ENCODE results near the gene MAPK11. TPM values are rescaled to one million over a fixed set of nuclear protein-coding genes. Genes with fewer than 3 reads are reported as not detected.

MAPK11 gene
- total and polyA plus RNA-seq, 7 donors: 0.23 to 7.3 (median 2.9) TPM

DNA sequence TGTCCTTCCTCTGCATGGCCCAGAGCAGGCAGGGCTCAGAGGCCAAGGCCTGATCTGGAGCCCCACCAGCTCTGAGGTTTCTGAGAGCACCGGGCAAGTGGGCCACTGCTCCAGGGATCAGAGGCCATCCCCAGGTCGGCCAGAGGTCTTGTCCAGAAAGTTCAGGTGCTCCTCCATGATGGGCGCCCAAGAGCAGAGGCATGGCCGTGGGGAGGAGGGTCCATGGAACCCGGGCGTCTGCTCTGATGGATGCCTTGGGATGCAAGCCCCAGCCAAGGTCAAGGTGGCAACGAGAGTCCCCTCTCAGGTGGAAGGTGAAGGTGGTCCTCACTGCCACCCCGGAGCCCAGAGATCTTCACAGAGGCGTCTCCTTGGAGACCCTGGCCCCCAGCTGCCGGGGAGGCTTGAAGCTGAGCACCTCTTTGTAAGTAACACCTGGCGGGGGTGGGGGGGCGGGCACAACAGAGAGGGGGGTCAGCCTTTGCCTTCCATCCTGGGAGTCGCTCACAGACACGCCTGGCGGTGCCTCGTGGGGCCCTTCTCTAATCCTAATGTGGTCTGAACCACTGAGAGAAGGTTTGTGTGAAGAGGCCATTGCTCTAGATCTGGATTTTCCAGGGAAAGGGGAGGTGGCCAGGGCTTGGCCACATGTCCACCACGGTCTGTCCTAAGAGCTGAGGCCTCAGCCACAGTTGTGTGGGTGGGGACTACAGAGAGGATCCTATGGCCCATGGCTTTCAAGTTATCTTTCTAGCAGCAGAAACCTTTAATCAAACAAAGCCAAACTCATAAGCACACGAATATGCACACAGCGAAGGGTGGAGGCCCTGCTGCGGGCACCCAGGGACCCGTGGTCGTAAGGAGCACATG lies 16.9 kb downstream of the MAPK11 start:
- TF ChIP-seq POLR2AphosphoS5 (IDR thresholded peaks at IDR 0.05) (no peak), CTCF (IDR thresholded peaks at IDR 0.05) (no peak), POLR2A (IDR thresholded peaks at IDR 0.05) (no peak), EP300 (IDR thresholded peaks at IDR 0.05) (no peak)
- H3K27ac ChIP-seq: no peak overlapping the region
- no peaks in the 10 kb centered on the region for H3K36me3 ChIP-seq
- H3K9me3 ChIP-seq: no peaks in the 10 kb centered on the region
- H3K27me3 ChIP-seq: peaks cover 0 to 19% (median 0%) of the 10 kb centered on the region in 3 donors
- intact Hi-C loops (cut with DNase I): no loop called here
- no peak overlapping the region for H3K4me3 ChIP-seq
- H3K4me1 ChIP-seq: peaks cover 0 to 41% (median 26%) of the 10 kb centered on the region in 4 donors
- DNase-seq: no peak
- 73 to 86% methylated on average over 22 of the region's 22 CpGs for WGBS, 2 donors

- peak overlapping the region in 1 of 4 donors; percentile 79 for H3K4me3 ChIP-seq
- H3K27ac ChIP-seq: peak overlapping the region; percentile 75 to 82 (median 81)
- peaks cover 0 to 42% (median 26%) of the 10 kb centered on the region in 4 donors for H3K4me1 ChIP-seq
- no peaks in the 10 kb centered on the region for H3K36me3 ChIP-seq
- peaks cover 0 to 11% (median 0%) of the 10 kb centered on the region in 3 donors for H3K27me3 ChIP-seq
- TF ChIP-seq POLR2A (IDR thresholded peaks at IDR 0.05) (no peak), EP300 (IDR thresholded peaks at IDR 0.05) (no peak), CTCF (IDR thresholded peaks at IDR 0.05) (peak; percentile 42 to 71 (median 64))
- no peaks in the 10 kb centered on the region for H3K9me3 ChIP-seq
- intact Hi-C loops (cut with DNase I): no loop called here
- DNase-seq: peak; percentile 89
- 40 to 56% methylated on average over 25 of the region's 25 CpGs for WGBS, 2 donors
Measured at GRCh38 chr22:50252082-50253045, 17.8 kb downstream of the MAPK11 start.

GRCh38 chr22:50251477-50252081 lies 18.6 kb downstream of the MAPK11 start:
- Histone ChIP-seq H3K4me3 (peak overlapping the region; percentile 47 to 82 (median 68)), H3K27me3 (peaks cover 0 to 5% (median 0%) of the 10 kb centered on the region in 3 donors), H3K27ac (peak overlapping the region; percentile 75 to 82 (median 81)), H3K9me3 (no peaks in the 10 kb centered on the region), H3K4me1 (peaks cover 0 to 42% (median 26%) of the 10 kb centered on the region in 4 donors), H3K36me3 (peaks cover 0 to 5% (median 2%) of the 10 kb centered on the region in 4 donors)
- intact Hi-C loops (cut with DNase I): loop anchor here (1.0 kb wide), 1 partner anchor 91 kb away; no protein-coding TSS in a partner anchor
- TF ChIP-seq CTCF (IDR thresholded peaks at IDR 0.05): no peak
- TF ChIP-seq EP300 (IDR thresholded peaks at IDR 0.05): no peak
- TF ChIP-seq POLR2AphosphoS5 (IDR thresholded peaks at IDR 0.05): no peak
- no peak for TF ChIP-seq POLR2A (IDR thresholded peaks at IDR 0.05)
- no peak for DNase-seq
- WGBS, 2 donors: 2 to 10% methylated on average over 36 of the region's 36 CpGs

Measured in sigmoid colon (tissue), 7 donors.